HG03520 (cell line): ENCODE results near the gene PRSS27.
"Not testable (repeated sequence)": the region's sequence is repeated elsewhere in the genome, so short reads cannot be mapped to it uniquely, and the experiment has no call there.

Experiments used
- ATAC-seq: cut with Tn5 transposase; IDR thresholded peaks from one replicate; pipeline ENCODE4 v1.9.1; 2021; ENCODE audit warnings: mild to moderate bottlenecking, moderate library complexity; ENCODE audit not compliant: unreplicated experiment

The PRSS27 gene

GRCh38 chr16:2728034-2728433 is 8.0 kb upstream of the PRSS27 start:
- ATAC-seq: no peak

DNA sequence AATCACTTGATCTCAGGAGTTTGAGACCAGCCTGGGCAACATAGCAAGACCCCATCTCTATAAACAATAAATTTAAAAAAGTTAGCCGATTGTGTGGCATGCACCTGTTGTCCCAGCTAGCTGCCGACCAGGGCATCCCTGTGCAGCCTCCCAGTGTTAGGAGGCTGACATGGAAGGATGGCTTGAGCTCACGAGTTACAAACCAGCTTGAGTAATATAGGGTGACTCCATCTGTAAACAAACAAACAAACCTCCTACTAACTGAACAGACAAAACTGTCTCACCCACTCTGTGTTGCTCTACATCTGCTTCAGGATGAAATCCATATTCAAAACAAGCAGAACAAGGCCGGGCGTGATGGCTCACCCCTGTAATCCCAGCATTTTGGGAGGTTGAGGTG is 6.9 kb upstream of the PRSS27 start:
- no peak for ATAC-seq

- no peak for ATAC-seq
These were observed 4.9 kb upstream of the PRSS27 start for GRCh38 chr16:2724816-2725348.

DNA sequence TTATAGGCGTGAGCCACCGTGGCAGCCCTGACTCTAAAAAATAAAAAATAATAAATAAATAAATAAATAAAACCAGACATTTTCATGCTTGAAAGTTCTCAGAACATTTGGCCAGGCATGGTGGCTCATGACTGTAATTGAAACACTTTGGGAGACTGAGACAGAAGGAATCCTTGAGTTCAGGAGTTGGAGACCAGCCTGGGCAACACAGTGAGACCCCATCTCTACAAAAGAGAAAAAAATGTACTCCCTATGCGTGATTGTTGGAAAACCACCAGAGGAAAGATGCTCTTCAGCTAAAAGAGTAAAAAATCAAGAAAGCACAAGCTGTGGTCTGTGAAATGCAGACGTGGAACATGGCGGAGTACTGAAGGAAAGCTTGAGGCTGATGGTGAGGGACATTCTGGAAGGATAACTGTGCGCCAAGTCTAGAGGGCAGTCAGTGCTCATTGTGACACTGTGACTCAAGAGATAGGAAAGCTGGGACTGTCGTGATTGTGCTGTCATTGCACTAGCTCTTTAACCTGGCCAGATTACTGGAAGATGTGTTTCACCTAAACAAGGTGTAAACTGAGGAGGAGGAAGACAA is 4.2 kb upstream of the PRSS27 start:
- no peak for ATAC-seq

DNA sequence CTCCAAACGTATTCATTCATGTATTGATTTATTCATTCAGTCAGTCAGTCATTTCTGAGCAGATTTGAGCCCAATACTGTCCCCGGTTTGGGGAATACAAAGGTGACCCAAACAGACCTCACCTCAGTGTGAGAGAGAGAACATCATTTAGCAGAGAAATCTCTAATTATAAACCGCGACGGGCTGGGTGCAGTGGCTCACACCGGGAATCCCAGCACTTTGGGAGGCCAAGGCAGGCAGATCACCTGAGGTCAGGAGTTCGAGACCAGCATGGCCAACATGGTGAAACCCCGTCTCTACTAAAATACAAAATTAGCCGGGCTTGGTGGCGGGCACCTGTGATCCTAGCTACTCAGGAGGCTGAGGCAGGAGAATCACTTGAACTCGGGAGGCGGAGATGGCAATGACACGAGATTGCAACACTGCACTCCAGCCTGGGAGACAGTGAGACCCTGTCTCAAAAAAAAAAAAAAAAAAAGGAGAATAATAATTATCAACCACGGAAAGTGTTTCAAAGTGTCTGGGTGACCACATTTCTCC is 1.7 kb upstream of the PRSS27 start:
- ATAC-seq: not testable (repeated sequence)

DNA sequence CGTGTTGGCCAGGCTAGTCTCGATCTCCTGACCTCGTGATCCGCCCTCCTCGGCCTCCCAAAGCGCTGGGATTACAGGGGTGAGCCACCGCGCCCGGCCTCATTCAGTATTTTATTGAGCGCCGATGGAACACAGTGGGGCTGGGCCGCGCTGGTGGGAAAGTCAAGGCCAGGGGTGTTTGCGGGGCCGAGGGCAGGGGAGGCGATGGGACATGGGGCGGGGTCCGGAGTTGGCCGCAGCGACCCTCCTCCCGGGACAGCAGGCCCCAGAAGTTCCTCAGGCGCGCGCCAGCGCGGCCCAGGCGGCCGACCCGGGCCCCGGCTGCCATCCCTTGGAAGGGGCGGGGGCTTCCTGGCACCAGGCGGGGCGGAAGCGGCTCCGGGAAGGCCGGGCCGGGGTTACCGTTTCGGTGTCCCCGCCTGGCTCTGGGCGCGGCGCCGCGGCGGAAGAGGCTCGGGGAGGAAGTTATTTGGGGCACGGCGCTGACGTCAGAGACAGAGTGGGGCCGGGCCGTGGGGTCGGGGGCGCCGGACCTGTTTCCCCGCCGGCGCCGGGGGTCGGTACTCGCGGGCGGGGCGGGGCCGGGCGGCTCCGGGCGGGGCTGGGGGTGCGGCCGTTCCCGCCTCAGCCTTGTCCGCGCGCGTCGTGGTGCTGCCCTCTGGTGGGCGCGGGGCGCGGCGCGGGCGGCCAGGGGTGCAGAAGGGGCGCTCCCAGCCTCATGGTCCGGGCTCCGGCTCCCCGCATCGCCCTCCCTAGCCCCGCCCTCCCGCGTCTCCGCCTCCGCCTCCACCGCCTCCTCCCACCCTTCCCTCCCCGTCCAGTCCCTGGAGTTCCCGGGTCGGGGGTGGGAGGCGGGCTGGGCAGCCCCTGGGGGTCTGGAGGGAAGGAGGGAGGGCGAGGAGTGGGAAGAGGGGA is 952 bp upstream of the PRSS27 start:
- ATAC-seq: peak; percentile 74

DNA sequence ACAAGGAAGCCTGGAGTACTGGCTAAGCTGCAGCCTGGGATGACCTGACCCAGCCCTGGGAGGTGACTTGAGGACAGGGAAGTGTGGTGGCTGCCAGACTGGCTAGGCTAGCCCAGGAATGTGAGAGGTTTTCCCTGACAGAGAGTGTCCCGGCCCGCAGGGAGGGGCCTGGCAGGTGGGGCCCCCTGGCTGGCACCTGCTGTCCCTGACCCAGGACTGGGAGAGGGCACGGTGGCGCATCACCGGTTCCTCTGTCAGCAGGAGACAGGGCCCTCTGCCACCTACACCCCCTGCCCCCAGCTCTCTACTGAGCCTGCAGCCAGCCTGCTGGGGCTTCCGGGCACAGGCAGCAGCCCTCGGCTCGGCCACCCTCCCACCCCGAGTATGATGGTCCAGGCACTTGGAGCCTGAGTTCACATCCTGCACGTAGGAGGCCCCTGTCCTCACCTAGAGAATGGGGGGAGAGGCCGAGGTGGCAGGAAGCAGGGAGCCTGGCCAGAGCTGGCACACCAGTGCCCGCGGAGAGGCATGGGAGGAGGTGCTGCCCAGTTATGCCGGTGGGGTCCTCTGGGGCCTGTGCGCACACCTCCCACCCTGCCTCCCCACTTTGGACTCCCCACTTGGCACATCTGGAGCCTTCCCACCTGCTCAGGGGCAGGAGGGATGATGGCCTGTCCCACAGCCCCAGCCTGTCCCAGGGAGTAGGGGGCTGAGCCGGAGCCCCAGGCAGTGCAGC is 528 bp downstream of the PRSS27 start:
- no peak for ATAC-seq

GRCh38 chr16:2717383-2718263 is 2.4 kb downstream of the PRSS27 start:
- ATAC-seq: no peak

GRCh38 chr16:2716948-2717347 is 3.1 kb downstream of the PRSS27 start:
- ATAC-seq: no peak

DNA sequence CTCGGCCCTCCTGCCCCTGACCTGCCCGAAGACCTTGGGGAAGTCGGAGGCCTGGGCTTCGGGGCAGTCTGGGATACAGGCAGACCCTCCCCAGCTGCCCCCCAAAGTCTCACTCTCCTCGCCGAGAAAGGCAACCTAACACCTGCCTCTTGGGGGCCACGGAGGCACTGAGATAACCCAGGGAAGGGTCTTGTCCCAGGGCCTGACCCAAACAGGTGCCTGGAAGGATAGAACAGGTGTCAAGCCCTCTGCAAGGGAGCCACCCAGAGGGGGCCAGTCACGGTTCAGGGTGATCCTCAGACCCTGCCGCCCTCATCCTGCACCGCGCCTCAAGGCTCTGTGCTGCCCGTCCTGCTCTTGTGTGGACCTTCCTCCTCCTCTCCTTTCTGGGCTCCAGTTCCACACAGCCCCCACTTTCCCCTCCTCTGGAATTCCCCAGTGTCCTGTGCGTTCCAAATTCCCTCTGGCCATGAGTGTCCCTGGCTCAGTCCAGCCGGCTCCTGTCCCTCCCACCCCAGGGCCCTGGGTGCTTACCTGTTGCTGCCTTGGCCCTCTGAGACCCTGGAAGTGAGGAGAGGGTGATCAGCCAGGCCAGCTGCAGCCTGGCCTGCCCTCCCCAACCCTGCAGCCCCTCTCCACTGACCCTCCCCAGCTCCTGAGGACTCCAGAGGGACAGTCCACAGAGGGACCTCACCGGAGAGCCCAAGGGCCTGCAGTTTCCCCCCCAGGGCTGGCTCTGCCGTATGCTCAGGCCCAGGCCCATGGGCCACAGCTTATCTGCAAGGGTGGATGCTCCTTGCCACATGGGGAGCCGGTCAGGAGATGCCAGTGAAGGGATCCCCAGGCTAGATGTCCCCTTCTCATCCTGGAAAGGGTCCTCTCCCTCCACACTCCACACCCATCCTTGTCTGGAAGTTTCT is 3.8 kb downstream of the PRSS27 start:
- no peak for ATAC-seq

DNA sequence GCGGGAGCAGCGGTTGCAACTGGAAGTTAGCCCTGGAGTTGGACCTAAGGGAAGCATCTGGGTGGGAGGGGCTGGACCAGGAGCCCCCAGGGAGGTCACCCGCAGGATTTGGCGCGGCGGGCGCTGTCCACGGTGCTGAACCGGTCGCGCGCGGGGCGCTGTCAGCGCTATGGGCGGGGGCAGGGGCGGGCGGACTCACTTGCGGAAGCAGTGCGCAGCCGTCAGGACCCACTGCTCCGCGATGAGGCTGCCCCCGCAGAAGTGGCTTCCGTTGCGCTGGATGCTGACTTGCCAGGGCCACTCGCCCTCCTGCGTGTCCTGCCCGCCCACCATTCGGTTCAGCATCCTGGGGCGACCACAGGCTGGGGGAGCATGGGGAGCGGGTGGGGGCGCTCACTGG is 4.5 kb downstream of the PRSS27 start:
- no peak for ATAC-seq

DNA sequence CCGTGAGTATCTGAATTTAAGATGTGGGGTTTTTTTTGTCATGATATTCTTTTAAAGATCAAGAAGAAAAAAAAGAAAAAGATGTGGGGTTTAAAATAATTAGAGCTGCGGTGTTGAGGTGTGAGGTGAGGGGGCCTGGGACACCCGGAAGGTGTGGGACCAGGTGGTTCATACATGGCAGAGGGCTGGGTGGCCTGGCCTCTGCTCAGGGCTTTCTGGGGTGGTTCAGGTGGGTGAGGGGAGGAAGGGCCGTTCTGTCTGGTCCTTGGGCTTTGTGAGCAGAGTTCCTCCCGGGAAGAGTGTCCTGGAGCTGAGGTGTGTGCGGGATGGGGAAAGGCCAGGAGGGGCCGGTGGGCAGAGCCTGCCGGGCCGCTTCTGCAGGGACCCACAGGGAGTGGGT is 5.0 kb downstream of the PRSS27 start:
- ATAC-seq: no peak

GRCh38 chr16:2713985-2714774 is 5.8 kb downstream of the PRSS27 start:
- ATAC-seq: no peak

DNA sequence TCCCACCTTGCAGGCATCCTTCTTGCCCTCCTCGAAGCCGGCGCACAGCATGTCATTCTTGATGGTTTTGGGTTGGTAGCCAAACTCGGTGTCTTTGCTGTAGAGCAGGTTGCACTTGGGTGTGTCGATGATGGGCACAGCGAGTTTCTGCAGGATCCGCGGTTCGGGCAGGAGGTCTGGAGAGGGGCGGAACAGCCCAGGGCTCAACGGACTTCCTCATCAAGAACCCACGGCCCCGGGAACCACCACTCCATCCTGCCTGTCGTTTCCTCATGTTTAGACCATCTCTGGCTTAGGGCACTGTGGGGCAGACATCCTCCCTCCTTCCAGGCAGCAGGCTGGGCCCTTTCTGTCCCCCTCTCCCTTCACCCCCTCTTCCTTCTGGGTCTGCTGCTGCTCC is 6.5 kb downstream of the PRSS27 start:
- ATAC-seq: no peak

DNA sequence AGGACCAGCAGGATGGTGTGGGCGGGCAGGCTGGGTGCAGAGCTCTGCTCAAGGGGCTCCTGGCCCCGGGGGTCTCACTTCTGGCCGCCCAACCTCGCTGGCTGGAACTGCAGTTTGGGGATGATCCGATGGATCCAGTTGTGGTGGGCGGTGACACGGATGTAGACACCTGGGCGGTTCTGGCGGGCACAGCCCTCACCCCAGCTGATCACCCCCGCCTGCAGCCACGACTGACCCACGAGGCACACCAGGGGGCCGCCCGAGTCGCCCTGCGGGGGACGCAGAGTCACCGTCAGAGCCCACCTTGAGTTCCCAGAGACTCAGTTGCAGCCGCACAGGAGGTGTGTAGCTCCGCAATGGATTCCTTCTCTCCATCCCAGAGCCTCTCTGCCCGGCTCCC is 7.5 kb downstream of the PRSS27 start:
- no peak for ATAC-seq

DNA sequence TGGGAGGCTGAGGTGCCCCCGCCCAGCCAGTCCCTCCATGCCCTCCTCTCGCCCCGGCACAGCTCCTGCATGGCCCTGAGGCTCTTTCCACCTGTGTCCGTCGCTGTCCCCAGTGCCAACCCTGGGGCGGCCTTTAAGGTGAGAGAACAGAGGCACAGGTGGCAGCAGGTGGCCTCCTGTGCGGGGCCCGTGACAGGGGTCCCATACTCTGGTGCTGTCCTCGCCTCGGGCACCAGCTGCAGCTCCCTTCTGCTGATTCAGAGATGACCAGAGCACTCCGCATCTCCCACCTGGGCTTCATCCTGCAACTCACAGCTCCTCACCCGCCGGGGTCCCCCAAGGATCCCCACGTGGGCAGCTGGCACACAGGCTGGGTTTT is 8.0 kb downstream of the PRSS27 start:
- no peak for ATAC-seq

DNA sequence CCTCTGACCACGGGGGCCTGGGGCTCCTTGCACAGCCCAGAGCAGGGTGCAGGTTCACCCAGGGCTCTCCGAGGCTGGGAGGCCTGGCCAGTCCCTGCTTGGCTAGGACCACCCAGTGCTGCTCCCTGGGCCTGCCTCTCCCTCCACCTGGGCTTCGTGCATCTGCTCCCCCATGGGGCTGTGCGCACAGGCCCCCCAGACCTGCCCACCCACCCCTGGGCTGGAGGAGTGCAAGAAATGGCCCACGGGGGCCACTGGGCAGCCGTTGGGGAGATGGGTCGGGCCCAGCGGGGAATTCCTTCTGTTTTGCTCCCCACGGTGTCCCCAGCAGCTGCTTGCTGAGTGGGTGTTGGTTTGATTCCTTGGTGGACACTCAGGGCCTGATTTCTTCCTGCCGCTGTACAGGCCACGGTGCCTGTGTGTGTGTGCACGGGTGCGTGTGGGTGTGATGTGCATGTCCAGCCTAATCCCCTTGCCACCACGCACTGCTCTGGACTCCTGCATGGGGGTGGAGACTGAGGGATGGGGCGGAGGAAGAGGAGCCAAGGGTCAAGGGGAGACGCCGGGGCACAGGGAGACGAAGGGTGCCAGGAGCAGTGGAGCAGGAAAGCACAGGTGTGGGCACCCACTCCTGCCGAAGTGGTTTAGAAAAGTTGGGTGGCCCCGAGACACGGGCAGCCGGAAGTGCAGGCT is 8.5 kb downstream of the PRSS27 start:
- no peak for ATAC-seq

GRCh38 chr16:2710711-2711231 is 9.3 kb downstream of the PRSS27 start:
- no peak for ATAC-seq
